ENCODE results near the gene ITSN2. TPM values are rescaled to one million over a fixed set of nuclear protein-coding genes. Genes with fewer than 3 reads are reported as not detected.

The ITSN2 gene
- total RNA-seq, 3 donors from 2014 or later: 48.4 to 82.8 (median 54.0) TPM

GRCh38 chr2:24158131-24158530 lies 202.2 kb downstream of the ITSN2 start:
- DNase-seq (no peak), ATAC-seq (no peak)
- H3K36me3 ChIP-seq (ENCODE audit: low read depth): no peaks in the 10 kb centered on the region
- no peak overlapping the region for H3K4me3 ChIP-seq
- no peaks in the 10 kb centered on the region for H3K4me1 ChIP-seq (ENCODE audit: low read depth)
- intact Hi-C loops (cut with DNase I, micrococcal nuclease): no loop called here
- no peaks in the 10 kb centered on the region for H3K9me3 ChIP-seq
- TF ChIP-seq CTCF (IDR thresholded peaks at IDR 0.05): no peak

- no peaks in the 10 kb centered on the region for H3K4me1 ChIP-seq (ENCODE audit: low read depth)
- no peak for DNase-seq
- H3K9me3 ChIP-seq: no peaks in the 10 kb centered on the region
- ATAC-seq: no peak
- H3K36me3 ChIP-seq (ENCODE audit: low read depth): no peaks in the 10 kb centered on the region
- intact Hi-C loops (cut with DNase I, micrococcal nuclease): no loop called here
- no peak overlapping the region for H3K4me3 ChIP-seq
- no peak for TF ChIP-seq CTCF (IDR thresholded peaks at IDR 0.05)
Measured at GRCh38 chr2:24153478-24153877, 206.9 kb downstream of the ITSN2 start.

Other genes with a start within 250 kb of the ITSN2 start
- not detected for gene PFN4, start 237.2 kb downstream of the ITSN2 start, total RNA-seq
- 10 to 100 TPM in 1 of 3 donors, 1 to 10 TPM in 2; 4.8 to 36.6 (median 7.8) TPM for gene FAM228B, start 237.1 kb downstream of the ITSN2 start, total RNA-seq
- gene FAM228A, start 185.5 kb downstream of the ITSN2 start, total RNA-seq: 1 to 10 TPM in 1 of 3 donors, not detected in 2; 3.3 TPM
- 10 to 100 TPM; 34.8 to 55.6 (median 43.6) TPM for gene NCOA1, start 130.7 kb upstream of the ITSN2 start, total RNA-seq

Data from mucosa of descending colon (tissue), 3 donors.